SU-DHL-6 (cell line): ENCODE measurements around the gene CARD11.

Source experiments
- CTCF ChIP-seq: fragments of 200-600 bp; sonication (generic); IDR thresholded peaks from one replicate; pipeline ENCODE4 v1.5.1; 2017; ENCODE audit warnings: antibody characterized with exemption, mild to moderate bottlenecking, low read length, moderate library complexity; ENCODE audit not compliant: insufficient read depth, poor library complexity, severe bottlenecking
- EZH2phosphoT487 ChIP-seq: fragments of 200-600 bp; sonication (generic), shearing (Covaris generic); conservative IDR thresholded peaks from 2 replicates; pipeline ENCODE4 v1.6.1; 2018; ENCODE audit warnings: mild to moderate bottlenecking, antibody characterized with exemption, low read length, moderate library complexity, mixed read lengths

GRCh38 chr7:3089493-3089892 lies 45.8 kb upstream of the CARD11 start:
- TF ChIP-seq CTCF (peak; percentile 69), EZH2phosphoT487 (no peak)
